ENCODE results near the gene DPPA4. TPM values are rescaled to one million over a fixed set of nuclear protein-coding genes. Genes with fewer than 3 reads are reported as not detected.
"Not testable (repeated sequence)": the region's sequence is repeated elsewhere in the genome, so short reads cannot be mapped to it uniquely, and the experiment has no call there.

Gene DPPA4
- total RNA-seq, 2 experiments from 2014 or later = 0.65 to 1.4 TPM

GRCh38 chr3:109362823-109363222 is 25.5 kb upstream of the DPPA4 start:
- intact Hi-C loops (cut with micrococcal nuclease) = no loop called here
- DNase-seq (no peak), ATAC-seq (no peak)
- no peak for TF ChIP-seq CTCF (IDR thresholded peaks at IDR 0.05)
- no peak overlapping the region for H3K4me3 Mint-ChIP-seq
- no peaks in the 10 kb centered on the region for H3K9me3 Mint-ChIP-seq
- H3K27ac Mint-ChIP-seq = no peak overlapping the region
- ChIA-PET POLR2A (no interaction called here), CTCF (interaction anchor here (1.0 kb wide), 1 partner anchor 338 kb away, joined by 3 read pairs; no protein-coding TSS in a partner anchor)
- H3K36me3 Mint-ChIP-seq (ENCODE audit: low read depth) = no peaks in the 10 kb centered on the region
- no peaks in the 10 kb centered on the region for H3K27me3 Mint-ChIP-seq
- no peaks in the 10 kb centered on the region for H3K4me1 Mint-ChIP-seq (ENCODE audit: low read depth)

- H3K36me3 Mint-ChIP-seq (ENCODE audit: low read depth); H3K27me3 Mint-ChIP-seq; POLR2A ChIA-PET; H3K4me1 Mint-ChIP-seq (ENCODE audit: low read depth); H3K4me3 Mint-ChIP-seq; H3K9me3 Mint-ChIP-seq; H3K27ac Mint-ChIP-seq; DNase-seq; intact Hi-C loops (cut with micrococcal nuclease); ATAC-seq; CTCF ChIA-PET: not testable (repeated sequence)
Measured at GRCh38 chr3:109358809-109359208, 21.5 kb upstream of the DPPA4 start.

- intact Hi-C loops (cut with micrococcal nuclease) = no loop called here
- Mint-ChIP-seq H3K4me1 (ENCODE audit: low read depth) (no peaks in the 10 kb centered on the region), H3K9me3 (no peaks in the 10 kb centered on the region), H3K36me3 (ENCODE audit: low read depth) (no peaks in the 10 kb centered on the region), H3K27me3 (peaks cover 4% of the 10 kb centered on the region), H3K27ac (no peak overlapping the region), H3K4me3 (no peak overlapping the region)
- ChIA-PET CTCF (no interaction called here), POLR2A (no interaction called here)
- ATAC-seq = no peak
- DNase-seq = no peak
- TF ChIP-seq CTCF (IDR thresholded peaks at IDR 0.05) = no peak
Measured at GRCh38 chr3:109356442-109357155, 19.3 kb upstream of the DPPA4 start.

- CTCF ChIA-PET = no interaction called here
Measured at GRCh38 chr3:109355625-109356441, 18.5 kb upstream of the DPPA4 start.

GRCh38 chr3:109353057-109353456 is 15.7 kb upstream of the DPPA4 start:
- no peaks in the 10 kb centered on the region for H3K4me1 Mint-ChIP-seq (ENCODE audit: low read depth)
- H3K27me3 Mint-ChIP-seq = peaks cover 4% of the 10 kb centered on the region
- ATAC-seq (no peak), DNase-seq (no peak)
- no peak overlapping the region for H3K4me3 Mint-ChIP-seq
- no peak for TF ChIP-seq CTCF (IDR thresholded peaks at IDR 0.05)
- no peak overlapping the region for H3K27ac Mint-ChIP-seq
- intact Hi-C loops (cut with micrococcal nuclease) = no loop called here
- no peaks in the 10 kb centered on the region for H3K9me3 Mint-ChIP-seq
- ChIA-PET CTCF (no interaction called here), POLR2A (no interaction called here)
- H3K36me3 Mint-ChIP-seq (ENCODE audit: low read depth) = no peaks in the 10 kb centered on the region

More at GRCh38 chr3:109355625-109356441, 18.5 kb upstream of the DPPA4 start:
- H3K9me3 Mint-ChIP-seq = no peaks in the 10 kb centered on the region
- H3K27ac Mint-ChIP-seq = no peak overlapping the region
- no peak for TF ChIP-seq CTCF (IDR thresholded peaks at IDR 0.05)
- peaks cover 4% of the 10 kb centered on the region for H3K27me3 Mint-ChIP-seq
- H3K4me1 Mint-ChIP-seq (ENCODE audit: low read depth) = no peaks in the 10 kb centered on the region
- H3K36me3 Mint-ChIP-seq (ENCODE audit: low read depth) = no peaks in the 10 kb centered on the region
- DNase-seq (no peak), ATAC-seq (no peak)
- POLR2A ChIA-PET = no interaction called here
- intact Hi-C loops (cut with micrococcal nuclease) = no loop called here
- H3K4me3 Mint-ChIP-seq = no peak overlapping the region

Measured in activated CD8-positive, alpha-beta T cell treated with anti-CD3 and anti-CD28 coated beads for 36 hours (primary cell).